Trophoblast cell (in vitro differentiated cells and primary cell): ENCODE measurements around the gene ABCB6.

Source experiments
- DNase-seq, 2 donors: peaks; one replicate each; pipeline ENCODE4 v3.0.0-alpha.2; 2016
- H2AFZ ChIP-seq: 2 replicates; pipeline ENCODE4 v1.6.1; 2013; ENCODE audit warnings: low read length, moderate library complexity, mild to moderate bottlenecking; ENCODE audit not compliant: insufficient read depth, poor library complexity
- H2AK5ac ChIP-seq: 2 replicates; pipeline ENCODE4 v1.6.1; 2013; ENCODE audit warnings: mild to moderate bottlenecking, low read length
- H2BK120ac ChIP-seq: 2 replicates; pipeline ENCODE4 v1.6.1; 2013; ENCODE audit warnings: low read length, mild to moderate bottlenecking, moderate library complexity; ENCODE audit not compliant: insufficient read depth, poor library complexity
- H2BK12ac ChIP-seq: 2 replicates; pipeline ENCODE4 v1.6.1; 2013; ENCODE audit warnings: mild to moderate bottlenecking, low read length, moderate library complexity
- H2BK5ac ChIP-seq: 2 replicates; pipeline ENCODE4 v1.6.1; 2013; ENCODE audit warnings: low read length, low read depth, moderate library complexity, mild to moderate bottlenecking; ENCODE audit not compliant: poor library complexity
- H3K14ac ChIP-seq: 2 replicates; pipeline ENCODE4 v1.6.1; 2013; ENCODE audit warnings: mild to moderate bottlenecking, low read length
- H3K18ac ChIP-seq: 2 replicates; pipeline ENCODE4 v1.6.1; 2013; ENCODE audit warnings: mild to moderate bottlenecking, low read length
- H3K23ac ChIP-seq: 2 replicates; pipeline ENCODE4 v1.6.1; 2013; ENCODE audit warnings: low read length
- H3K27ac ChIP-seq: 2 replicates; pipeline ENCODE4 v1.5.1; 2013; ENCODE audit warnings: low read depth, mild to moderate bottlenecking, inconsistent platforms, low read length, moderate library complexity
- H3K27me3 ChIP-seq: 2 replicates; pipeline ENCODE4 v1.6.1; 2013; ENCODE audit warnings: inconsistent platforms, mild to moderate bottlenecking, low read length, moderate library complexity; ENCODE audit not compliant: insufficient read depth
- H3K36me3 ChIP-seq, 2 experiments: 1 replicate in 1 of 2; 2 replicates in 1 of 2; pipeline ENCODE4 v1.6.1; 2013; ENCODE audit warnings: low read length in 2 of 2, mild to moderate bottlenecking in 2 of 2, moderate library complexity in 1 of 2; ENCODE audit not compliant: insufficient read depth in 2 of 2, control insufficient read depth in 1 of 2
- H3K4ac ChIP-seq: 2 replicates; pipeline ENCODE4 v1.6.1; 2013; ENCODE audit warnings: low read depth, mild to moderate bottlenecking, low read length, moderate library complexity
- H3K4me1 ChIP-seq, 2 experiments: 1 replicate in 1 of 2; 2 replicates in 1 of 2; pipeline ENCODE4 v1.6.1; 2013; ENCODE audit warnings: low read length in 2 of 2, mild to moderate bottlenecking in 2 of 2, moderate library complexity in 1 of 2; ENCODE audit not compliant: insufficient read depth in 2 of 2, control insufficient read depth in 1 of 2
- H3K4me2 ChIP-seq: 2 replicates; pipeline ENCODE4 v1.6.1; 2013; ENCODE audit warnings: inconsistent platforms, mild to moderate bottlenecking, low read length, moderate library complexity
- H3K4me3 ChIP-seq: 2 replicates; pipeline ENCODE4 v1.5.1; 2013; ENCODE audit warnings: mild to moderate bottlenecking, low read depth, low read length, inconsistent platforms
- H3K79me1 ChIP-seq: one replicate; pipeline ENCODE4 v1.6.1; 2013; ENCODE audit warnings: low read length
- H3K79me2 ChIP-seq: 2 replicates; pipeline ENCODE4 v1.6.1; 2013; ENCODE audit warnings: low read length, mild to moderate bottlenecking; ENCODE audit not compliant: control insufficient read depth, insufficient read depth, poor library complexity
- H3K9ac ChIP-seq: 2 replicates; pipeline ENCODE4 v1.6.1; 2013; ENCODE audit warnings: mild to moderate bottlenecking, low read length
- H3K9me3 ChIP-seq: 2 replicates; pipeline ENCODE4 v1.6.1; 2013; ENCODE audit warnings: low read depth, mild to moderate bottlenecking, control low read depth, inconsistent platforms, low read length; ENCODE audit not compliant: insufficient read depth
- H4K12ac ChIP-seq: 2 replicates; pipeline ENCODE4 v1.6.1; 2013; ENCODE audit warnings: low read depth, mild to moderate bottlenecking, low read length, moderate library complexity
- H4K8ac ChIP-seq: 2 replicates; pipeline ENCODE4 v1.6.1; 2013; ENCODE audit warnings: low read depth, mild to moderate bottlenecking, low read length, moderate library complexity
- H4K91ac ChIP-seq: one replicate; pipeline ENCODE4 v1.6.1; 2013; ENCODE audit warnings: low read depth, mild to moderate bottlenecking, low read length, moderate library complexity
- whole genome bisulfite sequencing: extraction: QIAGEN DNeasy Blood & Tissue Kit; methylation state at CpG from one replicate; pipeline ENCODE4 v1.1.7; 2013; ENCODE audit warnings: missing lambda C conversion rate; ENCODE audit not compliant: insufficient read length, insufficient coverage; ENCODE audit errors: extremely low coverage; 5-methylcytosine and 5-hydroxymethylcytosine counted together

The ABCB6 gene

GRCh38 chr2:219228911-219229304, 10.2 kb upstream of the ABCB6 start:
- peaks cover 11% of the 10 kb centered on the region for H3K79me2 ChIP-seq

DNA sequence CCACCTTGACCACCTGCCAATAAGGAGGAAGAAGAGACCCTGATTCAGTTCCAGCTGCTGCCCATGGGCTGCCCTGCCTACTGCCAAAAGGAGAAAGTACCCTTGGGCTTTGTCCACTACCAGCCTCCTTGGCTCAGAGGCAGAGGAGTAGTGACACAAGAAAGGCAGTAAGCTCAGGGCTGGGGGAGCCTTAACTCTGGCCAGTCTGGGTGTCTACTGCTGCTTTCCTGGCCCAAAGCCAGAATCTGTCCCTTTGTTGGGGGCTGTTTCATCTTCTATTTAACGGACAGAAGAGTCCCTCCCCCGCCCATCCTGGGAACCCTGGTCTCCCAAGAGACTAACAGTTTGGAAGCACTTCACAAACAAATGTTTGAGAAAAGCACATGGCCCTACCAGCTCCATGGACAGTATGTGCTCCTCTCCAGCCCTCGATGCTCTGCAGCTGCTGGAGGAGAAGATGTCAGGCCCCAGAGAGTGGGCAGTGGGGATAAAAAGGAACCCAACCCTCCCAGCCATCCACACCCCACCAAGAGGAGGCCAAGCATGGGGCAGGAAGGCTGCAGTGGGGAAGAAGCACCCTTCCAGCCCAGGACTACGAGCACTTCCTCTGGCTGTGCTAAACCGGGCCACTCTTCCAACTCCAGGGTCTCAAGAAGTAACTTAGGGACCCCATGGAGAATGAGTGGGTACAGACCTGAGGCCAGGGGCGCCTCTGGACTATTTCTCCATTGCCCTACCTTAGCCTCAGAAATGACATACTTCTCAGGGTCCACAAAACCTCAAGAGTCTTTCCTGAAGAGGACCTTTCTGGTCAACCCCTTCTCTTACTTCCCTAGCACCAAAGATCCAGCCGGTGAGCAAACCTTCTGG, 9.5 kb upstream of the ABCB6 start:
- Histone ChIP-seq H3K14ac (peak overlapping the region; percentile 88), H3K27ac (no peak overlapping the region), H3K79me2 (peaks cover 11% of the 10 kb centered on the region), H3K79me1 (peaks cover 9% of the 10 kb centered on the region), H2BK5ac (no peak overlapping the region), H4K8ac (peak overlapping the region; percentile 94), H2BK120ac (peak overlapping the region; percentile 79), H3K23ac (no peak overlapping the region), H3K9me3 (no peaks in the 10 kb centered on the region), H3K27me3 (no peaks in the 10 kb centered on the region), H3K36me3 (peaks cover 38 to 42% of the 10 kb centered on the region in 2 experiments), H3K18ac (peak overlapping the region; percentile 90), H2BK12ac (no peak overlapping the region), H4K12ac (peak overlapping the region; percentile 90), H3K4me1 (peaks cover 5 to 12% of the 10 kb centered on the region in 2 experiments), H3K4ac (peak overlapping the region; percentile 95), H3K9ac (no peak overlapping the region), H4K91ac (peak overlapping the region; percentile 88), H3K4me2 (peak overlapping the region; percentile 82), H2AFZ (peak overlapping the region; percentile 19), H2AK5ac (peak overlapping the region; percentile 65), H3K4me3 (peak overlapping the region; percentile 83)
- no CpG with 5 or more reads among the region's 7 CpGs for WGBS
- no peak for DNase-seq

More at GRCh38 chr2:219228911-219229304, 10.2 kb upstream of the ABCB6 start:
- H3K27me3 ChIP-seq = no peaks in the 10 kb centered on the region
- H3K9ac ChIP-seq = peak overlapping the region; percentile 89
- H2BK5ac ChIP-seq = peak overlapping the region; percentile 79
- H2BK120ac ChIP-seq = peak overlapping the region; percentile 79
- peaks cover 5 to 12% of the 10 kb centered on the region in 2 experiments for H3K4me1 ChIP-seq
- H3K27ac ChIP-seq = peak overlapping the region; percentile 90
- no CpG with 5 or more reads among the region's 19 CpGs for WGBS
- H2AK5ac ChIP-seq = peak overlapping the region; percentile 65
- no peak overlapping the region for H3K23ac ChIP-seq
- H4K91ac ChIP-seq = peak overlapping the region; percentile 88
- peaks cover 2% of the 10 kb centered on the region for H3K9me3 ChIP-seq
- peak overlapping the region; percentile 90 for H3K18ac ChIP-seq
- H3K4me3 ChIP-seq = peak overlapping the region; percentile 83
- H3K14ac ChIP-seq = peak overlapping the region; percentile 88
- no peak for DNase-seq
- peak overlapping the region; percentile 90 for H4K12ac ChIP-seq
- peak overlapping the region; percentile 94 for H4K8ac ChIP-seq
- peak overlapping the region; percentile 59 for H2BK12ac ChIP-seq
- peak overlapping the region; percentile 82 for H3K4me2 ChIP-seq
- H3K4ac ChIP-seq = peak overlapping the region; percentile 95
- H3K36me3 ChIP-seq = peaks cover 36 to 42% of the 10 kb centered on the region in 2 experiments
- peaks cover 9% of the 10 kb centered on the region for H3K79me1 ChIP-seq
- peak overlapping the region; percentile 19 for H2AFZ ChIP-seq

GRCh38 chr2:219225350-219225749, 6.6 kb upstream of the ABCB6 start:
- H4K91ac ChIP-seq = no peak overlapping the region
- no peak overlapping the region for H4K12ac ChIP-seq
- no peak overlapping the region for H2BK12ac ChIP-seq
- H2AFZ ChIP-seq = no peak overlapping the region
- no peak overlapping the region for H3K27ac ChIP-seq
- no peak overlapping the region for H3K4ac ChIP-seq
- H3K79me1 ChIP-seq = peaks cover 9% of the 10 kb centered on the region
- H3K9me3 ChIP-seq = no peaks in the 10 kb centered on the region
- H4K8ac ChIP-seq = no peak overlapping the region
- no peak overlapping the region for H3K14ac ChIP-seq
- no peak overlapping the region for H3K4me2 ChIP-seq
- DNase-seq = no peak
- no peak overlapping the region for H2BK120ac ChIP-seq
- no peak overlapping the region for H2BK5ac ChIP-seq
- peaks cover 11% of the 10 kb centered on the region for H3K79me2 ChIP-seq
- H3K4me3 ChIP-seq = no peak overlapping the region
- no CpG with 5 or more reads among the region's 3 CpGs for WGBS
- no peak overlapping the region for H3K18ac ChIP-seq
- peaks cover 53 to 56% of the 10 kb centered on the region in 2 experiments for H3K36me3 ChIP-seq
- no peaks in the 10 kb centered on the region for H3K27me3 ChIP-seq
- H3K4me1 ChIP-seq = peaks cover 5 to 12% of the 10 kb centered on the region in 2 experiments
- no peak overlapping the region for H3K23ac ChIP-seq
- no peak overlapping the region for H2AK5ac ChIP-seq
- H3K9ac ChIP-seq = no peak overlapping the region

DNA sequence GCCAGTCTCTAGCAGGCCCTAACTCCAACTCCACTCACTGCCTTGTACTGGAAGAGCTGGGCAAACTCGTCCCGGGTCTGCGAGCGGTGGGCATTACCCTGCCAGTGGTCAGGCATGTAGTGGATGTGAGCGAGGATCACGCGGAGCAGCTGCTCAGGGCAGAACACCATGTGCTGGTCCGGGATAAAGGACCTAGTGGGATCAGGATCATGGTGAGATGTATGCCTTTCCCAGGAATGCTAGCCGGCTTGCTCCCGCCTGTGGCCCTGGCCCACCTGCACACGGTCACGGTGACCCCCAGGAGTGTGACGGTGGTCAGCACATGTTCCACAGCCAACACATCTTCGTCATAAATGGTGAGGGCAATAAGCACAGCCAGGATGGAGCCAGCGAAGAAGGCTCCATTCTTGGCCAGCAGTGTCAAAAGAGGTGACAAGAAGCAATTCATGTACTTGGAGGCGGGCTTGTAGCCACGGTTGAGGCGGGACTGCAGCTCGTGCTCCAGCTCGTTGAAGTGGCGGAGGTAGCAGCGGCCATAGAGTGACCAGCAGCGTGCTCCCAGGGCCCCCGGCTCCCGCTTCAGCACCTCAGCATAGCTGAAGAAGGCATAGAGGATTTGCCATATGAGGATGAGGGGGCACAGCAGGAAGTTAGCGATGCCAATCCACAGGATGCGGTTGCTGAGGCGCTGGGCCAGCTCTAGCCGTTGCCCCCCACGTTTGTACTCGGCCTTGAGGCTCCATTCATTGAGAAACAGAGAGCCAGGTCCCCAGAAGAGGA, 5.3 kb upstream of the ABCB6 start:
- Histone ChIP-seq H3K79me2 (peaks cover 7% of the 10 kb centered on the region), H3K4ac (no peak overlapping the region), H4K8ac (no peak overlapping the region), H2AFZ (no peak overlapping the region), H3K4me1 (peaks cover 10 to 15% of the 10 kb centered on the region in 2 experiments), H2BK5ac (no peak overlapping the region), H3K9me3 (no peaks in the 10 kb centered on the region), H3K14ac (no peak overlapping the region), H3K4me3 (no peak overlapping the region), H2BK120ac (no peak overlapping the region), H3K79me1 (peaks cover 6% of the 10 kb centered on the region), H3K27me3 (no peaks in the 10 kb centered on the region), H2AK5ac (no peak overlapping the region), H3K4me2 (no peak overlapping the region), H2BK12ac (no peak overlapping the region), H4K12ac (no peak overlapping the region), H3K9ac (no peak overlapping the region), H3K27ac (no peak overlapping the region), H3K36me3 (peaks cover 59 to 63% of the 10 kb centered on the region in 2 experiments), H4K91ac (no peak overlapping the region), H3K23ac (no peak overlapping the region), H3K18ac (no peak overlapping the region)
- DNase-seq = no peak
- no CpG with 5 or more reads among the region's 31 CpGs for WGBS
